GM20000 (cell line): ENCODE data around the gene CREBBP.

Source experiments
- DNase-seq: peaks from one replicate; pipeline ENCODE4 v3.0.0; 2012; ENCODE audit warnings: low spot score
- TF ChIP-seq, protein P1 (sequence below): IDR thresholded peaks from 2 replicates; pipeline ENCODE4 v1.5.1; 2012; ENCODE audit warnings: mild to moderate bottlenecking, control low read depth; ENCODE audit errors: extremely low read depth, missing control alignments

Gene CREBBP

DNA sequence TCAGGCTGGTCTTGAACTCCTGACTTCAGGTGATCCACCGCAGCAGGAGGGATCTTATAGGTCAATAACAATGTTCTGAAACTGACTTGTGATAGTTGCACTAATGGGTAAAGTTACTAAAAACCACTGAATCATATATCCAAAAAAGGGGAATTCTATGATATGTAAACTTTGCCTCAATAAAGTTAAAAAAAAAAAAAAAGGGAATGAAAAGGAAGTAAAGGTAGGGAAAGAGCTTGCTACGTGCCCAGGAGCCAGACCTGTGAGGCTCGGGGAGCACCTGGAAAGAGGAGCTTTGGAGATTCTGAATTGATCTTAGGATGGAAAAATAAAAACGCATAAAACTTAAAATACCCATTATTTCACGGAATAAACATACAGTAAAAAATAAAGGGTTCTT lies 142.4 kb downstream of the CREBBP start:
- no peak for DNase-seq
- TF ChIP-seq, protein P1, sequence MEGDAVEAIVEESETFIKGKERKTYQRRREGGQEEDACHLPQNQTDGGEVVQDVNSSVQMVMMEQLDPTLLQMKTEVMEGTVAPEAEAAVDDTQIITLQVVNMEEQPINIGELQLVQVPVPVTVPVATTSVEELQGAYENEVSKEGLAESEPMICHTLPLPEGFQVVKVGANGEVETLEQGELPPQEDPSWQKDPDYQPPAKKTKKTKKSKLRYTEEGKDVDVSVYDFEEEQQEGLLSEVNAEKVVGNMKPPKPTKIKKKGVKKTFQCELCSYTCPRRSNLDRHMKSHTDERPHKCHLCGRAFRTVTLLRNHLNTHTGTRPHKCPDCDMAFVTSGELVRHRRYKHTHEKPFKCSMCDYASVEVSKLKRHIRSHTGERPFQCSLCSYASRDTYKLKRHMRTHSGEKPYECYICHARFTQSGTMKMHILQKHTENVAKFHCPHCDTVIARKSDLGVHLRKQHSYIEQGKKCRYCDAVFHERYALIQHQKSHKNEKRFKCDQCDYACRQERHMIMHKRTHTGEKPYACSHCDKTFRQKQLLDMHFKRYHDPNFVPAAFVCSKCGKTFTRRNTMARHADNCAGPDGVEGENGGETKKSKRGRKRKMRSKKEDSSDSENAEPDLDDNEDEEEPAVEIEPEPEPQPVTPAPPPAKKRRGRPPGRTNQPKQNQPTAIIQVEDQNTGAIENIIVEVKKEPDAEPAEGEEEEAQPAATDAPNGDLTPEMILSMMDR: no peak

DNA sequence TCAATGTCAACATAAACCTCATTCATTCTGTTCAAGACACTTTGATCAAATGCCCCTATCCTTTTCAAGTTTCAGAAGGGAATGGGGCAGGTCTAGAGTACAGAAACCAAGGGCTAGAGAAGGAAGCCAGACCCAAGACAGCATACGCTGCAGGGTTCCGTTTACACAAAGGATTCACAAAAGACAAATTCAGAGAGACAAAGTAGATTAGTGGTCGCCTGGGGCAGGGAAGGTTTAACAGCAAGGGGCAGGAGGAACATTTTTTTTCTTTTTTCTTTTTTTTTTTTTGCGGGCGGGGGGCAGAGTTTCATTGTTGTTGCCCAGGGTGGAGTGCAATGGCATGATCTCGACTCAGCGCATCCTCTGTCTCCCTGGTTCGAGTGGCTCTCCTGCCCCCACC lies 143.3 kb downstream of the CREBBP start:
- no peak for DNase-seq

DNA sequence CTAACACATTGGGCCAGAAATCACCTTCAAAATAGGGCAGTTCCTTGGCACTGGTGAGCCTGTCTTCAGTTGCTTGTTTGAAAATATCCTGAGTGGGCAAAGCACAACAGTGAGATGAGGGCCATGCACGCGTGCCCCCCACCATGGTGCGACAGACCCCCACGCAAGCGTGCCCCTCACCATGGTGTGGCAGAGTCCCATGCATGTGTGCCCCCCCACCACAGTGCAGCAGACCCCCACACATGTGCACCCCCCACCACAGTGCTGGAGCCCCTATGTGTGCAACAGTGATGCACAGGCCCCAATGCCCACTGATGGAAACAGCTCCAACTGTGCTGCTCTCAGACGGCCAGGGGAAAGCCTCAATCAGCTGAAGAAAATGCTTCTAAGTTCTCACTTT lies 144.4 kb downstream of the CREBBP start:
- TF ChIP-seq, protein P1: no peak
- DNase-seq: no peak

More for the DNA sequence above, 143.3 kb downstream of the CREBBP start:
- TF ChIP-seq, protein P1: no peak

DNA sequence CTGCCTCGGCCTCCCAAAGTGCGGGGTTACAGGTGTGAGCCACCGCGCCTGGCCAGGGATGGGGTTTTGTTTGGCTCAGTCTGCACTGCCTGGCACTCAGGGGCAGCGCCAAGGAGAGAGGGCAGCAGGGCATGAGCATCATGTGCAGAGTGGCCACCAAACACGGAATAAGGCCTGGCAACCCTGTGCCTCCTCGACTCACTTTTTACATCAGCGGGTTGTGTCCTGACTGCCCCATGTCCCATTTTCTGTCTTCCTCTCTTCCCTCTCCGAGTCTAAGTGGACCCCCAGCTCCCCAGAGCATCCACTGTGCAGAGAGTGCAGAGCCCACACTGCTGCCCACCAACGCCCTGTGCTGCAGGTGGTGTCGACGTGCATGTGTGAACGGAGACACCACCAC lies 145.0 kb downstream of the CREBBP start:
- DNase-seq: no peak
- TF ChIP-seq, protein P1: no peak

DNA sequence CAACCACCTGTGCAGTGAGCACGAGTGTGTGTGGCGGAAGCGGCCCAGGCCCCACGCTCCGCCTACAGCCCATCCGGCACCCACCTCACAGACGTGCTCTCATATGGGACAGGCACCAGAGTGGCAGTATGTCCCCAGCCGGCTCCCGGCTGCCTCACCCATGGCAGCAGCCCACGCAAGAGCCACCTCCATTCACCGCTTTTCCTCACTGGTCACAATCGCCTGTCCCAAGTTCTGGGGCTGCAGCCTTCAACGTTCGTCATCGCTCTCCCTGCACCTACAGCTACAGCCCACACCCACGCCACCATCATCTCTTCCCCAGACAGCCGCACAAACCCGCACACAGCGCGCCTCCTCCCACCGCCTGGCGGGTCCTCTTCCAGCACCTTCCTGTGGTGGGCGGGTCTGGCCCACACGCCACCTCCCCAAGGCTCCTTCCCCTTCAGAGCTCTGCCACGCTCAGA lies 145.7 kb downstream of the CREBBP start:
- TF ChIP-seq, protein P1: no peak
- DNase-seq: no peak

DNA sequence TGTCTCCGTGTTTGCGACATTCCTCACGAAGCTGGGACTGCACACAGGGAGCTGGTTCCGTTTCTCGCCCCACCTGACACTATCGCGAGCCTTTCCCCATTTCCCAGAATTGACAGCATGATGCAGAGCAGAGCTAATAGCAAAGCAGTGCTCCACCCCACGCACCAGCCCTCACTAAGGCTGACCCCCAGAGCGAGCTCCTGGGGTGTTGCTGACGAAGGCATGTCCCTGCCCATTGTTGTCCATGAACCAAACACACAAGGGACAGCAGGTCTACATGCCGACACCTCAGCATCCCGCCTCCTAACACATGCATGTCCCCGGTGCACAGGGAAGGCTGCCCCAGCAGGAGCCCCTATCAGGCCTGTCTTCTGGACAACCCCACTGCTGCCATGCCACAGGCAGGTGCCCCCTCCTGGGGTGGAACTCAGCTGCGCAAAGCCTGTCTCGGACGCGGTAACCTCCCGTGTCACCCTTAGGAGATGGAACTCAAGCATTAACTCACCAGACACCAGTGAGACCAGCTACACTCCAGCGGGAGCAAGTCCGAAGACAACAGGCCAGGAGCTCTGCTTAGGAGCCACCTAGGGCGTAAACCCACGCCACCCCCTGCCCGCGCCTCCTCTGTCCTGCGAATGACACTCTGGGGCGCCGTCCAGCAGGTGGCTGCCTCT lies 146.3 kb downstream of the CREBBP start:
- TF ChIP-seq, protein P1: no peak
- DNase-seq: no peak

DNA sequence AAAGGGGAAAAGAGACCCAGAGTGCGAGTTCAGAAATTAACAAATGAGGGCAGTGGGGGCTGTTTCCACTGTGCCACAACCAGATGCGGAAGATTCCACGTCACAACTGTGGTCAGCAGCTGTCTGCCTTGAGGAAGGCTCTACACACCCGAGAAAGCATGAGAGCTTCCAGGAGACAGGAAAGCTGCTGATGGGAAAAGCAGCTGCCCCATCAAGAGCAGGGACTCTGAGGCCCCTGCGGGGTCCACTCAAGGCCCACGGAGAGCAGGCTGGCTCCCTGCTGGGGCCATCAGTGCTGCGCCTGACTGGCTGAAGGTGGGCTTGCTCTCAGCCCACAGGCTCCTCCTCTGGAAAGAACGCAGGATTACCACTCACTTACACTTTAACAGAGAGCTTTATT lies 148.3 kb downstream of the CREBBP start:
- TF ChIP-seq, protein P1: no peak
- DNase-seq: no peak
